HUES6 (cell line): ENCODE measurements around the gene LSM14A.

Experiments
- H3K27ac ChIP-seq: 2 replicates; pipeline ENCODE4 v1.7.0; 2013; ENCODE audit warnings: low read depth, mild to moderate bottlenecking, low read length, inconsistent platforms
- H3K27me3 ChIP-seq: 2 replicates; pipeline ENCODE4 v1.6.1; 2013; ENCODE audit warnings: low read length; ENCODE audit not compliant: control insufficient read depth, insufficient read depth
- H3K36me3 ChIP-seq: 2 replicates; pipeline ENCODE4 v1.6.1; 2013; ENCODE audit warnings: low read length; ENCODE audit not compliant: control insufficient read depth, insufficient read depth
- H3K4me1 ChIP-seq: 2 replicates; pipeline ENCODE4 v1.6.1; 2013; ENCODE audit warnings: low read length; ENCODE audit not compliant: control insufficient read depth, insufficient read depth
- H3K4me3 ChIP-seq: 2 replicates; pipeline ENCODE4 v1.5.1; 2013; ENCODE audit warnings: low read depth, low read length
- H3K9ac ChIP-seq: one replicate; pipeline ENCODE4 v1.6.1; 2013; ENCODE audit warnings: mild to moderate bottlenecking, low read length
- H3K9me3 ChIP-seq: 2 replicates; pipeline ENCODE4 v1.6.1; 2013; ENCODE audit warnings: low read depth, low read length; ENCODE audit not compliant: control insufficient read depth, insufficient read depth

The LSM14A gene

GRCh38 chr19:34180273-34180672 lies 8.0 kb downstream of the LSM14A start:
- H3K36me3 ChIP-seq, result peaks cover 12% of the 10 kb centered on the region

GRCh38 chr19:34180709-34181108 lies 8.4 kb downstream of the LSM14A start:
- no peaks in the 10 kb centered on the region for H3K9me3 ChIP-seq
- no peak overlapping the region for H3K9ac ChIP-seq
- H3K27me3 ChIP-seq, result no peaks in the 10 kb centered on the region
- peaks cover 19% of the 10 kb centered on the region for H3K4me1 ChIP-seq
- peaks cover 9% of the 10 kb centered on the region; the same call in 1 of the 2 replicates for H3K36me3 ChIP-seq
- no peak overlapping the region for H3K4me3 ChIP-seq
- no peak overlapping the region for H3K27ac ChIP-seq

More at GRCh38 chr19:34180273-34180672, 8.0 kb downstream of the LSM14A start:
- Histone ChIP-seq H3K4me1 (peaks cover 21% of the 10 kb centered on the region), H3K27ac (no peak overlapping the region), H3K4me3 (no peak overlapping the region), H3K27me3 (no peaks in the 10 kb centered on the region), H3K9me3 (no peaks in the 10 kb centered on the region), H3K9ac (no peak overlapping the region)

GRCh38 chr19:34181111-34181864 lies 9.0 kb downstream of the LSM14A start:
- Histone ChIP-seq H3K9me3 (no peaks in the 10 kb centered on the region), H3K27me3 (no peaks in the 10 kb centered on the region), H3K4me3 (no peak overlapping the region), H3K4me1 (peaks cover 19% of the 10 kb centered on the region), H3K27ac (no peak overlapping the region), H3K9ac (no peak overlapping the region), H3K36me3 (peaks cover 9% of the 10 kb centered on the region; the same call in 1 of the 2 replicates)

DNA sequence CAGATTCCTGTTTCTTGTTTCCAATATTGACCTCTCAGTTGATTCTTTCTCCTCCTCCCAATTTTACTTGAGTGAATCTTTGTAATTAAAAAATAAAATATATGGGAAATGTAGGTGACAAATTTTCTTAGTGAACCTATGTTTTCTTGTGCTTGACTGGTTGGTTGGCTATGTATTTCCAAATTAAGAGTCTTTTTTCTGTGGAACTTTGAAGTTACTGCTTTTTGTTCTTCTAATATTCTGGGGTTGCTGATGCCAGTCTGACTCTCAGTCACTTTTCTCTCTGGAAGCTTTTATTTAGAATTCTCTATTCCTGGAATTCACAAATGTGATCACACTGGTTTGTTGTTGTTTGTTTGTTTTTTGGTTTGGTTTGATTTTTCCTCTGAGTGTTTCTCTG lies 9.8 kb downstream of the LSM14A start:
- Histone ChIP-seq H3K4me3 (no peak overlapping the region), H3K36me3 (peaks cover 9% of the 10 kb centered on the region; the same call in 1 of the 2 replicates), H3K27ac (no peak overlapping the region), H3K27me3 (no peaks in the 10 kb centered on the region), H3K4me1 (peaks cover 13% of the 10 kb centered on the region), H3K9me3 (no peaks in the 10 kb centered on the region), H3K9ac (no peak overlapping the region)

- H3K9ac ChIP-seq, result no peak overlapping the region
- H3K36me3 ChIP-seq, result peaks cover 5% of the 10 kb centered on the region; the same call in 1 of the 2 replicates
- H3K9me3 ChIP-seq, result no peaks in the 10 kb centered on the region
Observed at GRCh38 chr19:34184880-34185491, 12.7 kb downstream of the LSM14A start.

DNA sequence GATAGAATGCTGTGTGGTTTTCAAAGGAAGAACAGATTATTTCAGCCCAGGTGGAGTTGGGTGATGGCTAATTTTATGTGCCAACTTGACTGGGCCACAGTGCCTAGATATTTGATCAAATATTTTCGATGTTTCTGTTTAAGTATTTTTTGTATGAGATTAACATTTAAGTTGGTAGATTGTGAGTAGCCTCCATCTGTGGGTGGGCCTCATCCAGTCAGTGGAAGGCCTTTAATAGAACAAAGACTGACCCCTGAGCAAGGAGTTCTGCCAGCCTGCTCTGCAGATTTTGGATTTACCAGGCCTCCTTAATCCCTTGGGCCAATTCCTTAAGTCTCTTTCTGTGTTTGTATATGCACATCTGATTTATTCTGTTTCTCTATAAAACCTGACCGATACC lies 13.9 kb downstream of the LSM14A start:
- Histone ChIP-seq H3K4me1 (peaks cover 13% of the 10 kb centered on the region), H3K36me3 (0 out of 2 replicates have a peak, but pooled peaks cover 2% of the 10 kb centered on the region)

More at GRCh38 chr19:34184880-34185491, 12.7 kb downstream of the LSM14A start:
- Histone ChIP-seq H3K4me3 (no peak overlapping the region), H3K27ac (no peak overlapping the region), H3K27me3 (no peaks in the 10 kb centered on the region), H3K4me1 (peaks cover 10% of the 10 kb centered on the region)

GRCh38 chr19:34187011-34187410 lies 14.7 kb downstream of the LSM14A start:
- H3K27ac ChIP-seq, result no peak overlapping the region
- H3K4me3 ChIP-seq, result no peak overlapping the region
- H3K9ac ChIP-seq, result no peak overlapping the region
- H3K9me3 ChIP-seq, result no peaks in the 10 kb centered on the region
- peaks cover 15% of the 10 kb centered on the region; the same call in 1 of the 2 replicates for H3K4me1 ChIP-seq
- 0 out of 2 replicates have a peak, but pooled peaks cover 2% of the 10 kb centered on the region for H3K36me3 ChIP-seq
- H3K27me3 ChIP-seq, result no peaks in the 10 kb centered on the region

More for the DNA sequence above, 13.9 kb downstream of the LSM14A start:
- Histone ChIP-seq H3K27me3 (no peaks in the 10 kb centered on the region), H3K9ac (no peak overlapping the region), H3K9me3 (no peaks in the 10 kb centered on the region), H3K27ac (no peak overlapping the region), H3K4me3 (no peak overlapping the region)

GRCh38 chr19:34188408-34188807 lies 16.1 kb downstream of the LSM14A start:
- Histone ChIP-seq H3K4me1 (peaks cover 15% of the 10 kb centered on the region; the same call in 1 of the 2 replicates), H3K4me3 (no peak overlapping the region), H3K9me3 (no peaks in the 10 kb centered on the region), H3K9ac (no peak overlapping the region), H3K27me3 (no peaks in the 10 kb centered on the region), H3K27ac (no peak overlapping the region), H3K36me3 (peaks cover 4% of the 10 kb centered on the region)

DNA sequence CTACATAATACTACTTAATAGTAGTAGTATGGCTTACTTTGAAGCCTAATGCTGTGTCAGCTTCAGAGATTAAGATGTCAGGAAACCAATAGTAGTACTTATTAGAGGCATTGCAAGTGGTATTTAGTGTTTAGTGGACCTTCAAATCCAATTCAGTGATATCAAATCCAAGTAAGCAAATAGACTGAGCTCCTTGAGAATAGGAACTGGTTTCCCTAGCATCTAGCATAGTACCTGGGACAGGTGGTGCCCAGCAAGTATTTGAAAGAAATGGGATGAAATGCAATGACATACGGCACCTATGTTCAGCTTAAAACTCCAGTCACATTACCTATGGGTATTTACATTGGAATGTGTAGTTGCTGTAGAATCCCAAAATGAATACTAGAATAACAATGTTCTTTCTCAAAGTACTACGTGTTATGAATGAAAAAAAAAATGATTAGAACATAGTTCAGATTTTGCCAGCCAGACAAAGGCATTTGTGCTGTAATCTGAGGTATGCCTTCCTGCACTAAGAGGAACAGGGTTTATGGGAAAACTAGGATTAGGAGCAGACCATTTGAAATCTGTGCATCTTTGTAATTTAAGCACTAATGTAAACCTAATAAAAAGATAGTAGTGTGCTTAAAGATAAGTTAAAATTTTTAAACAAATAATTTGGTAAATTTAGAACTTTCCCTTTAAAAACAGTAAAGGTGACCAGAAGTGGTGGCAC lies 17.1 kb downstream of the LSM14A start:
- H3K36me3 ChIP-seq, result peaks cover 12% of the 10 kb centered on the region
- no peaks in the 10 kb centered on the region for H3K27me3 ChIP-seq
- H3K9ac ChIP-seq, result no peak overlapping the region
- H3K27ac ChIP-seq, result no peak overlapping the region
- H3K4me1 ChIP-seq, result peaks cover 15% of the 10 kb centered on the region; the same call in 1 of the 2 replicates
- no peak overlapping the region for H3K4me3 ChIP-seq
- H3K9me3 ChIP-seq, result no peaks in the 10 kb centered on the region

DNA sequence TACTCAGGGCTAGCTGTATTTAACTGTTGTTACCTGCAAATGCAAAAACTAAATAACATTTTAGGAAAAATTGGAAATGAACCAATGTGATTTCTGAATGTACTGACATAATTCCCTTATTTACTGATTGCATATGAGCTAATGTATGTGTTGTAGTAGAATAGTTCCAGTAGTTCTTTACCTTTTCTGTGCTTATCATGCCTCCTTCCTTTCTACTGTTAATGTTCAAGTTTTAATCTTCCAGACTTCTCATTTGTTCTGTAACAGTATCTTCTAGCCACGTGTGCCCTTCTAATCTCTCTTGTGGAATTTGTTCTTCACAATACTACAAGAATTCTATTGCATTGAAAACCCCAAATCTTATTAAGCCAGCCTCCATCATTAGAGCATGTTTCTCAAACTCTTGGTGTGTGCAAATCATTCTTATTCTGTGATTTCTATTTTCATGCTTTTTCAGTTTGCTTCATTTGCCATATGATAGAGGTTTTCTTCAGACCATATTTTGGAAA lies 17.7 kb downstream of the LSM14A start:
- Histone ChIP-seq H3K36me3 (peaks cover 18% of the 10 kb centered on the region), H3K27me3 (no peaks in the 10 kb centered on the region), H3K9ac (no peak overlapping the region), H3K9me3 (no peaks in the 10 kb centered on the region), H3K27ac (no peak overlapping the region), H3K4me3 (no peak overlapping the region), H3K4me1 (peaks cover 15% of the 10 kb centered on the region; the same call in 1 of the 2 replicates)
